HK-2 (cell line): ENCODE results near the gene NAV3.

ENCODE experiments used
- DNase-seq: peaks from one replicate; pipeline ENCODE4 v3.0.0-alpha.2; 2018; ENCODE audit not compliant: unreplicated experiment

Gene NAV3

GRCh38 chr12:77993658-77994057, 163.0 kb downstream of the NAV3 start:
- no peak for DNase-seq

GRCh38 chr12:77995436-77996167, 164.9 kb downstream of the NAV3 start:
- DNase-seq: no peak

- no peak for DNase-seq
These were observed 166.0 kb downstream of the NAV3 start for GRCh38 chr12:77996670-77997069.

- no peak for DNase-seq
These were observed 167.6 kb downstream of the NAV3 start for GRCh38 chr12:77998236-77998786.

- DNase-seq: no peak
These were observed 168.5 kb downstream of the NAV3 start for GRCh38 chr12:77999074-77999715.

GRCh38 chr12:78002878-78003277, 172.2 kb downstream of the NAV3 start:
- DNase-seq: no peak

GRCh38 chr12:78004249-78005093, 173.8 kb downstream of the NAV3 start:
- no peak for DNase-seq

GRCh38 chr12:78005094-78005492, 174.4 kb downstream of the NAV3 start:
- DNase-seq: no peak

- no peak for DNase-seq
These were observed 176.5 kb downstream of the NAV3 start for GRCh38 chr12:78007173-78007572.

GRCh38 chr12:78009031-78009430, 178.3 kb downstream of the NAV3 start:
- no peak for DNase-seq

GRCh38 chr12:78018171-78018910, 187.6 kb downstream of the NAV3 start:
- no peak for DNase-seq

- no peak for DNase-seq
These were observed 188.2 kb downstream of the NAV3 start for GRCh38 chr12:78018939-78019338.

GRCh38 chr12:78028426-78028825, 197.7 kb downstream of the NAV3 start:
- DNase-seq: no peak

- no peak for DNase-seq
These were observed 203.3 kb downstream of the NAV3 start for GRCh38 chr12:78034025-78034424.

- DNase-seq: no peak
These were observed 205.4 kb downstream of the NAV3 start for GRCh38 chr12:78035901-78036606.

GRCh38 chr12:78036874-78037273, 206.2 kb downstream of the NAV3 start:
- no peak for DNase-seq

GRCh38 chr12:78037707-78038106, 207.0 kb downstream of the NAV3 start:
- DNase-seq: no peak

- DNase-seq: no peak
These were observed 207.8 kb downstream of the NAV3 start for GRCh38 chr12:78038541-78038940.

GRCh38 chr12:78038986-78039385, 208.3 kb downstream of the NAV3 start:
- DNase-seq: no peak

GRCh38 chr12:78040111-78040510, 209.4 kb downstream of the NAV3 start:
- DNase-seq: no peak

GRCh38 chr12:78050790-78051189, 220.1 kb downstream of the NAV3 start:
- no peak for DNase-seq
